GM21576 (cell line): Measurements from ENCODE around the gene TUBGCP4.
"Not testable (repeated sequence)": the region's sequence is repeated elsewhere in the genome, so short reads cannot be mapped to it uniquely, and the experiment has no call there.

Experiments
- ATAC-seq: cut with Tn5 transposase; IDR thresholded peaks from one replicate; pipeline ENCODE4 v1.9.1; 2021; ENCODE audit warnings: mild to moderate bottlenecking, moderate library complexity; ENCODE audit not compliant: unreplicated experiment

TUBGCP4 gene, protein sequence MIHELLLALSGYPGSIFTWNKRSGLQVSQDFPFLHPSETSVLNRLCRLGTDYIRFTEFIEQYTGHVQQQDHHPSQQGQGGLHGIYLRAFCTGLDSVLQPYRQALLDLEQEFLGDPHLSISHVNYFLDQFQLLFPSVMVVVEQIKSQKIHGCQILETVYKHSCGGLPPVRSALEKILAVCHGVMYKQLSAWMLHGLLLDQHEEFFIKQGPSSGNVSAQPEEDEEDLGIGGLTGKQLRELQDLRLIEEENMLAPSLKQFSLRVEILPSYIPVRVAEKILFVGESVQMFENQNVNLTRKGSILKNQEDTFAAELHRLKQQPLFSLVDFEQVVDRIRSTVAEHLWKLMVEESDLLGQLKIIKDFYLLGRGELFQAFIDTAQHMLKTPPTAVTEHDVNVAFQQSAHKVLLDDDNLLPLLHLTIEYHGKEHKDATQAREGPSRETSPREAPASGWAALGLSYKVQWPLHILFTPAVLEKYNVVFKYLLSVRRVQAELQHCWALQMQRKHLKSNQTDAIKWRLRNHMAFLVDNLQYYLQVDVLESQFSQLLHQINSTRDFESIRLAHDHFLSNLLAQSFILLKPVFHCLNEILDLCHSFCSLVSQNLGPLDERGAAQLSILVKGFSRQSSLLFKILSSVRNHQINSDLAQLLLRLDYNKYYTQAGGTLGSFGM

DNA sequence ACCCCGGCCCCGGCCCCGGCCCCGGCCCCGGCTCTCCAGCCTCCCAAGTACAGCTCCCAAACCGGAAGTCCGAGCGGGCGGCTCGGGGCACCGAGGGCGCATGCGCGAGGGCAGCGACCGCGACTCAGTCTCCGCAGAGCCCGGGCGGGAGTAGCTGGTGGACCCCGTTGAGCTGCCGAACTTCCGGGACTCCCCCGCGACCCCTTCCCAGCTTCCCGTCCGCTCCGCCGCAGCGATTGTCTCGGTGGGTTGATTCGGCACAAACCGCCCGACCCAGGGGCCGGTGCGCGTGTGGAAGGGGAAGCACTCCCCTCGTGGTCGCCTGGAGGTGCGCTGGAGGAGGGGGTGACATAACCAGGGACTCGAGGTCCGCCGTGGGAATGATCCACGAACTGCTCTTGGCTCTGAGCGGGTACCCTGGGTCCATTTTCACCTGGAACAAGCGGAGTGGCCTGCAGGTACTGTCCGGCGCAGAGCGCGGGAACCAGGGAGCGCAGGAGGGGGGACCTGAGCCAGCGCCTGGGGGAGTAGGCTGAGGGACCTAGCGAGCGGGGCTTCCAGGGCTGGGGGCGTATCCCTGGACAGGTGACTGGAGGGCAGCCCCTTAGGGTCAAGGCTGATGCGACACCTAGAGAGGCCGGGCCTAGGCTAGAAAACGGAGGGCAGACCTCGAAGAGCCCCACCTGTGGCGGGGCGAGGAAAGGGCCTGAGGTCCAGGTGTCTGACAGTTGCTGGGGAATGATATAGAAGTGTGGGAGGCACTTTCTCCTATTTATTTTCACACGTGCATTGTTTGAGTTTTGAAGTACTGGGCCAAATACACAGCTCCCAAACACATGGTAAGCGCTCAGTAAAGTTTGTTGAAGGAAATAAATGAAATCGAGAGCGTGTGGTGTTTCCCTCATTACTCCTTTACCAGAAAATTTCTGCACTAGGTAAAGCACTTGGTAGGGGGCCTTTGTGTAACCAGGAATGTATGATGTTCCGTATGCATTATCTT, at the start of gene TUBGCP4, which contains the start of gene ZSCAN29:
TSS of gene TUBGCP4 (plus strand) at position 127 of the 1,000 bp plus-strand sequence. CDS start at position 381, 254 bp downstream.
TSS of gene ZSCAN29 (minus strand) at position 69 of the 1,000 bp plus-strand sequence. CDS start 1,130 bp downstream, outside the sequence.
- peak; percentile 64 for ATAC-seq

GRCh38 chr15:43325039-43325684, 45.7 kb upstream of the TUBGCP4 start:
- ATAC-seq: no peak

DNA sequence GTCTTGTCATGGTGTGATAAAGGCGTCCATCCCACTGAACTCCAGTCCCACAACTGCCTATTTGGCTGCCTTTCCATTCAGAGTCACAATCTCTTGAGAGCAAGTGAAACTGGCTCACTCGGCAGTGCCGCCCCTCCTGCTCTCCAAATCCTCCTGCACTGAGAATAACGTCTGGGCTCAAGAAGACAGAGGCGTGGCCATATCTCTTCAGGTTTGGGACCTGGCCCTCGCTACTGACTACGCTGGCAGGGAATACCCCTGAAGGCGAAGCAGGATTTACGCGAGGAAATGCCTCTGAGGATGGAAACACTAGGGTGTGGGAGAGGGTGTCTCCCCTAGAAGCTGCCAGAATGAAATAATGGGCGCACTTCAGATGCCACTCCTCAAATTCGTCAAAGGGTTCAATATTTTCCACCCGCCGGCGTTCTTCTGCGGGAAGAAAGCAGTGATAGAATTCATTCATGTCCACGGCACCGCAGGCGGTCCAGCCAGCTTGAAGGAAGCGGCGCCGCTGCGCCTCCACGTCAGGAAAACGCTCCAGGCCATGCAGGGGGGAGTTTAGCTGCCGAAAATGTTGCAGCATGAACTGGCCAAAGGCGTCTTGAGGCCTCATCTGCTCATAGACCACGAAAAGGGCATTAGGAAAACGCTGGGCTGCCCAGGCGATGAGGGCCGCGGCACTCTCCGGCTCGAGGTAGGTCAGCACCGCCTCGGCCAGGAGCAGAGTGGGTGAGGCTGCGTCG, 41.5 kb upstream of the TUBGCP4 start:
- no peak for ATAC-seq

GRCh38 chr15:43329960-43330779, 40.7 kb upstream of the TUBGCP4 start, which contains the start of gene LCMT2:
Gene LCMT2, minus strand, starts transcription at chr15:43330573. Its CDS starts 84 bp downstream, at chr15:43330489.
- peak; percentile 90 for ATAC-seq

GRCh38 chr15:43330780-43331087, 40.2 kb upstream of the TUBGCP4 start:
- ATAC-seq: peak; percentile 30

DNA sequence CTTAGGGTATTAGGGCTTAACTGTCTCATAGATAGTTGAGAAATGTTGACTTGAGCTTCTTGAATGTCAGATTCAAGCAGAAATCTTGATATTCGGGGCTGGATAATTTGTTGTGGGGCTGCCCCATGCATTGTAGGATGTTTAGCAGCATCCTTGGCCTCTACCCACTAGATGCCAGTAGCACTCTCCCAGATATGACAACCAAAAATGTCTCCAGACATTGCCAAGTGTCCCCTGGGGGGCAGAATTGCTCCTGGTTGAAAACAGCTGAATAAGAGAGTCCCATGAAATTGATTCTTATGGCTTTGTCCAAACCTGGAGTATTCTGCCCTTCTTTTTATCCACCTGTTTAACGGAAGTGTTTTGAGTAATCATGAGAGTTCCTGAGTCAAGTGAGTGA, 24.6 kb upstream of the TUBGCP4 start:
- ATAC-seq: no peak

DNA sequence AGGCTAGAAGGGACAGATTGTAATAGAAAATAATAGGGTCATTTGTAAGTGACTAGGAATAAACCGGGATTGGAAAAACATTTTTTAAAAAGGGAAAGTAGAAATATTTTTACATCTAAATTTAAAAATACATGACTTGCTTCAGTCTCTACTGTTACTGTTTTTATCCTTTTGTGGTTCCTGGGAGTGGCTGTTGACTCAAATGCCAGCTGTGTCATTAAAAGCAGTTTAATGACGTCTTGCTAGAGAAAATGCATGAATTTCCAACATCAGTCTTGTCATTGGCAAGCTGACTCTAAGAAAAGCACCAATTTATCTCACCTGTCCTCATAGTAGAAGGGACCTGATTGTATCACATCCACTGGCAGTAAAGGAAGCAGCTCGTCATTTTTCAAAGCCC, 23.8 kb upstream of the TUBGCP4 start:
- ATAC-seq: no peak

DNA sequence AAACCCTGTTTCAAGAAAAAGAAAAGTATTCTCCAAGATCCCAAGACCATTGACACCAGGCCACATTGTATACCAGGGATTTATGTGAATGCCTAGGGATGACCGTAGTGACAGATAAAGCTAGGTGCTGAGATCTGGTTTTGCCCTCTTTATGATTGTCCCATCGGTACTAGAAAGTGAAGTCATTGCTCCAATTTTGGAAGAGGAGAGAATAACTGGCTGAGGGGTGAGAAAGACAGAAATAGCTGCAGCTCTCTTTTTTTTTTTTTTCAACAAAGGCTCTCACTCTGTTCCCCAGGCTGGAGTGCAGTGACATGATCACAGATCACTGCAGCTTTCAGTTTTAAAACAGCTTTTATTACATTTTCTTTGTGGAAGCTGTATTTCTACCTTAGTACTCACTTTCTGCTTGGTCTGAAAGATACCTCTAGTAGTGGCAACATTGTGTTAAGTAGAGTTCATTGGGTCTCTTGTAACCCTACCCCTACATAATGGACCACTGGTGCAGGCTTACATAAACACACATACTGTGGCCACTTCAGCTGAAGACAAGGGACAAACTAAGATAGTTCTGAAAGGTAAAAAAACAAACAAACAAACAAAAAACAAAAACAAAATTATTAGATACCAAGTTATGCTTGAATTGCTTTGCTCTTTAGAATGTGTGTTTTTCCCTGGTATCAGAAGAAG, 18.1 kb upstream of the TUBGCP4 start:
- no peak for ATAC-seq

DNA sequence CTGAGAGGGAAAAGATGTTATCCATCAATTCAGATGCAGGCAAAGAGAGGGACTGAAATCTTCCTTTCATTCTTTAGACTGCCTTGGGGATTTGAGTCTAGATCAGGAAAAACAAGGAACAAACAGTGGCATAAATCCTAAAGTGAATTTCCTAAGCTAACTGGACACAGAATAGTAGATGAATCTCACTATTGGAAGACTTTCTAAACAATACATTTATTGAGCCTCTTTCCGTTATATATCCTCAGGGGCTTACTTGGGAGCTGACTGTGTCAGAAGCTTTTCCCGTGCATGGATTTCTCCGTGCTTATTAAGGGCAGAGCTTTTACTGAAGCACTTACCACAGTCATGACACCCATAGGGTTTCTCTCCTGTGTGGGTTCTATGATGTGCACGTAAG, 10.1 kb upstream of the TUBGCP4 start:
- ATAC-seq: no peak

GRCh38 chr15:43361313-43361903, 9.5 kb upstream of the TUBGCP4 start:
- ATAC-seq: no peak

DNA sequence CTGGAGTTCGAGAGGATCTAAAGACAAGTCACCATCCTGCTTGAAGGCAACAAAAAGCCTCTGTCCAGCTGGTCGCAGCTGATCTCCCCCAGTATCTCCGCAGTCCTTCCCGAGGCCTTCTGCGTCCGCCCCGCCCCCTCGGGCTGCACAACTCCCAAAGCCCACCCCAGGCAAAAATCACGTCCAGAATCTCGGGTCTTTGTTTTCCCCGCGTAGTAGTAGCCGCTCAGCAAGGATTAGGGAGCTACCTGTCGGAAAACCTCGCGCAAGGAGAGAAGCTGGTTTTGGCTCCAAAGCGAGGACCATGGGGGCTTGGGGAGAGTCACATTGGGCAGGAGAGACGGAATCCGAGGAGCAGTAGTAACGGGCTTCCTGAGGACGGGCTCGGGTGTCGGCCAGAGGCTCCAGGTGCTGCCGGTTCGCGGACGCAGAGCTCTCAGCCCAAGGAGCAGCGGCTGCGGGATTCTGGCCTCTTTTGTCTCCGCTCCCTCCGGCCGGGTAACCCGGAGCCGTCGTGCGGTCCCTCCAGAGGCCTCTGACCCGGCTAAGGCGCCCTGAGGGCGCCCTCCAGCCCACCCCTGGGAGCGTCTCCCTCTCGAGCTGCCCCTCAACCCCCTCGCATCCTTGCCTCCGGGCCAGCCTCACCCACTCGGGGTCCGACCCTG, 459 bp upstream of the TUBGCP4 start:
- peak; percentile 36 for ATAC-seq

GRCh38 chr15:43376017-43376705, 5.3 kb downstream of the TUBGCP4 start:
- no peak for ATAC-seq

- no peak for ATAC-seq
Observed at GRCh38 chr15:43378601-43379000, 7.7 kb downstream of the TUBGCP4 start.

GRCh38 chr15:43382310-43382709, 11.4 kb downstream of the TUBGCP4 start:
- no peak for ATAC-seq

DNA sequence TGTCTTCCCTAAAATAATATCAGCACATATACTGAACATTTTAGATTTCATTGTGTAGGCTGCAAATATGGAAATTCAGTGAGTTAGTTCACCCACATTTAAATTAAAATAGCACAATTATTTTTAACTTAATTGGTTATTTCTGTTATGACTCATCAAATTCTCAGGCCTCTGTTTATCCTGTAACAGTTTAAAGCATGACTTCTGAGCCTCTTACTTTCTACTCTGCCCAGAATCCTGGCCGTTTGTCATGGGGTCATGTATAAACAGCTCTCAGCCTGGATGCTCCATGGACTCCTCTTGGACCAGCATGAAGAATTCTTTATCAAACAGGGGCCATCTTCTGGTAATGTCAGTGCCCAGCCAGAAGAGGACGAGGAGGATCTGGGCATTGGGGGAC, 12.2 kb downstream of the TUBGCP4 start:
- no peak for ATAC-seq

DNA sequence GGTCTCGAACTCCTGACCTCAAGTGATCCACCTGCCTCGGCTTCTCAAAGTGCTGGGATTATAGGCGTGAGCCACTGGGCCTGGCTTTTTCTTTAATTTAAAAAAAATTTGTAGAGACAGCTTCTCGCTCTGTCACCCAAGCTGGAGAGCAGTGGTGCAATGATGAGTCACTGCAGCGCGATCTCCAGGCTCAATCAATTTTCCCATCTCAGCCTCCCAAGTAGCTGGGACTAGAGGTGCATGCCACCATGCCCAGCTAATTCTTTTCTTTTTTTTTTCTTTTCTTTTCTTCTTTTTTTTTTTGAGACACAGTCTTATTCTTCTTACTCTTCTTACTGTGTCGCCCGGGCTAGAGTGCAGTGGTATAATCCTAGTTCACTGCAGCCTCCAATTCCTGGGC, 19.8 kb downstream of the TUBGCP4 start:
- ATAC-seq: no peak

DNA sequence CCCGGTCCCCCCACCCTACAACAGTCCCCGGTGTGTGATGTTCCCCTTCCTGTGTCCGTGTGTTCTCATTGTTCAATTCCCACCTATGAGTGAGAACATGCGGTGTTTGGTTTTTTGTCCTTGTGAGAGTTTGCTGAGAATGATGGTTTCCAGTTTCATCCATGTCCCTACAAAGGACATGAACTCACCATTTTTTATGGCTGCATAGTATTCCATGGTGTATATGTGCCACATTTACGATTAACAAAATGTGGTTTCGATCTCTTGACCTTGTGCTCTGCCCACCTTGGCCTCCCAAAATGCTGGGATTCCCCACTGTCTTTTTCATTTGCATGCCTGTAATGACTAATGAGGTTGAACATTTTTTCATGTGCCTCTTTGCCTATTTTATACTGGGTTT, 22.7 kb downstream of the TUBGCP4 start:
- not testable (repeated sequence) for ATAC-seq
